Adrenal gland (tissue), 12 donors: ENCODE data around the gene SLC35A5. TPM values are rescaled to one million over a fixed set of nuclear protein-coding genes. Genes with fewer than 3 reads are reported as not detected.

Experiments
- DNase-seq, 7 donors: peaks; one replicate each; pipeline ENCODE4 v3.0.0-alpha.2; 2019 to 2020
- H3K27ac ChIP-seq, 5 donors: fragments of 200-600 bp; sonication (generic) in 4 of 5; 1 replicate in 3 of 5; 2 replicates in 2 of 5; pipeline versions ENCODE4 v1.5.1 to v1.8.0; 2016 to 2020; ENCODE audit warnings: mild to moderate bottlenecking in 1 of 5
- H3K27me3 ChIP-seq: fragments of 200-600 bp; 2 replicates; pipeline ENCODE4 v1.8.0; 2021
- H3K36me3 ChIP-seq, 2 donors: fragments of 200-600 bp; replicated peaks in 1 of 2; 1 replicate in 1 of 2; 2 replicates in 1 of 2; pipeline versions ENCODE4 v1.5.1 to v1.8.0; 2018 to 2022
- H3K4me1 ChIP-seq, 2 donors: fragments of 200-600 bp; replicated peaks in 1 of 2; 1 replicate in 1 of 2; 2 replicates in 1 of 2; pipeline versions ENCODE4 v1.5.1 to v1.8.0; 2018 to 2021
- H3K4me3 ChIP-seq, 4 donors: fragments of 200-600 bp; sonication (generic) in 3 of 4; one replicate each; pipeline ENCODE4 v1.5.1; 2016 to 2018
- H3K9me3 ChIP-seq, 3 donors: fragments of 200-600 bp; sonication (generic) in 1 of 3; replicated peaks in 1 of 3; 1 replicate in 2 of 3; 2 replicates in 1 of 3; pipeline versions ENCODE4 v1.5.1 to v1.8.0; 2016 to 2021
- CTCF ChIP-seq, 6 experiments: fragments of 450-650 bp in 4 of 6; fragments of 200-600 bp in 2 of 6; sonication (generic) in 1 of 6; IDR thresholded peaks; 1 replicate in 5 of 6; 2 replicates in 1 of 6; pipeline versions ENCODE4 v1.5.1 to v1.8.0; 2016 to 2021; ENCODE audit warnings: antibody characterized with exemption in 6 of 6, mild to moderate bottlenecking in 2 of 6, moderate library complexity in 1 of 6
- POLR2A ChIP-seq, 2 donors: fragments of 450-650 bp; IDR thresholded peaks; one replicate each; pipeline ENCODE4 v1.6.1; 2017; ENCODE audit warnings: antibody characterized with exemption in 2 of 2, mild to moderate bottlenecking in 2 of 2, moderate library complexity in 1 of 2
- WGBS, 4 donors: extraction: QIAGEN DNeasy Blood & Tissue Kit in 2 of 4; methylation state at CpG; one replicate each; pipeline versions ENCODE4 v1.1.5 to v1.1.7; 2013 to 2017; 5-methylcytosine and 5-hydroxymethylcytosine counted together
- intact Hi-C, 2 donors: fragments of 100-400 bp; cut with DNase I; formaldehyde crosslinking; loops; one replicate each; pipeline versions ENCODE4 v1.14.1 to v1.15.0; 2022 to 2023
- polyA plus RNA-seq, 3 donors: library from polyadenylated mRNA; stranded (reverse); fragments of 200-250 nt in 2 of 3; fragments of 350-450 nt in 1 of 3; fragmentation: Illumina TruSeq in 1 of 3; extraction: RNeasy Lipid Tissue Mini Kit (QIAGEN cat#74804) in 1 of 3; gene quantifications; one replicate each; pipeline ENCODE4 v1.2.3, GENCODE V29; 2013 to 2014
- total RNA-seq, 9 donors: library from RNA; depleted of rRNA in 4 of 9; stranded (reverse); fragments of >200 nt in 4 of 9; fragments of 120-200 nt in 1 of 9; fragmentation: NEBNext Ultra II Directional in 1 of 9; extraction: Animal tissue kit (Norgen Biotek cat#: 25700) in 1 of 9; gene quantifications; one replicate each; pipeline versions ENCODE4 v1.1.0 to v1.2.4, GENCODE V29; 2013 to 2023
- donor health status: healthy with polysubstance abuse.
- donor health status: Bipolar disorder and iron deficiency.
- donor health status: DM: yes; HTN: yes; CAD: no.
- donor health status: DM: no; HTN: no; CAD: no.
- donor health status: DM: no; HTN: no; CAD: no.
- donor health status: DM: yes; HTN: yes; CAD: no.

The SLC35A5 gene
- total and polyA plus RNA-seq, 12 donors = 6.1 to 51.6 (median 39.6) TPM

- H3K27me3 ChIP-seq = no peaks in the 10 kb centered on the region
- TF ChIP-seq CTCF (IDR thresholded peaks at IDR 0.05) = no peak
- no peak for TF ChIP-seq POLR2A (IDR thresholded peaks at IDR 0.05)
- no peaks in the 10 kb centered on the region for H3K9me3 ChIP-seq
- intact Hi-C loops = no loop called here
- H3K27ac ChIP-seq = no peak overlapping the region
- no peak overlapping the region for H3K4me3 ChIP-seq
- no peak for DNase-seq
- H3K36me3 ChIP-seq = no peaks in the 10 kb centered on the region
- WGBS, 4 donors = 86 to 96% (median 94%) methylated on average over 5 of the region's 5 CpGs
- no peaks in the 10 kb centered on the region for H3K4me1 ChIP-seq
Observed at GRCh38 chr3:112623213-112623612, 61.4 kb downstream of the SLC35A5 start.

- intact Hi-C loops = no loop called here
- H3K27me3 ChIP-seq = no peaks in the 10 kb centered on the region
- H3K36me3 ChIP-seq = no peaks in the 10 kb centered on the region
Observed at GRCh38 chr3:112623717-112624116, 61.9 kb downstream of the SLC35A5 start.

GRCh38 chr3:112627419-112627818 lies 65.6 kb downstream of the SLC35A5 start:
- no peak for TF ChIP-seq CTCF (IDR thresholded peaks at IDR 0.05)
- peak in 6 of 7 donors; percentile 25 to 65 (median 36) for DNase-seq
- H3K4me1 ChIP-seq = peaks cover 0 to 5% of the 10 kb centered on the region in 2 donors

More at GRCh38 chr3:112623717-112624116, 61.9 kb downstream of the SLC35A5 start:
- Histone ChIP-seq H3K4me3 (no peak overlapping the region), H3K4me1 (no peaks in the 10 kb centered on the region), H3K27ac (no peak overlapping the region), H3K9me3 (no peaks in the 10 kb centered on the region)
- WGBS, 4 donors = 97 to 100% (median 99%) methylated on average over 1 of the region's 1 CpG
- no peak for DNase-seq
- no peak for TF ChIP-seq POLR2A (IDR thresholded peaks at IDR 0.05)
- no peak for TF ChIP-seq CTCF (IDR thresholded peaks at IDR 0.05)

GRCh38 chr3:112627919-112628466 lies 66.1 kb downstream of the SLC35A5 start:
- intact Hi-C loops = no loop called here
- Histone ChIP-seq H3K27ac (peak overlapping the region in 1 of 5 donors; percentile 10), H3K4me3 (no peak overlapping the region), H3K9me3 (no peaks in the 10 kb centered on the region), H3K36me3 (no peaks in the 10 kb centered on the region), H3K27me3 (no peaks in the 10 kb centered on the region), H3K4me1 (peaks cover 0 to 5% of the 10 kb centered on the region in 2 donors)
- 25 to 64% (median 57%) methylated on average over 1 of the region's 1 CpG for WGBS, 4 donors
- no peak for DNase-seq
- TF ChIP-seq POLR2A (IDR thresholded peaks at IDR 0.05) (no peak), CTCF (IDR thresholded peaks at IDR 0.05) (no peak)

More at GRCh38 chr3:112627419-112627818, 65.6 kb downstream of the SLC35A5 start:
- intact Hi-C loops = no loop called here
- Histone ChIP-seq H3K4me3 (no peak overlapping the region), H3K9me3 (no peaks in the 10 kb centered on the region), H3K27ac (no peak overlapping the region), H3K27me3 (no peaks in the 10 kb centered on the region), H3K36me3 (no peaks in the 10 kb centered on the region)
- 34 to 42% (median 39%) methylated on average over 4 of the region's 4 CpGs for WGBS, 4 donors
